Gastroesophageal sphincter (tissue), 3 donors: ENCODE measurements around the gene PKDCC.

Source experiments
- POLR2A ChIP-seq, 2 donors: fragments of 450-650 bp; IDR thresholded peaks; one replicate each; pipeline ENCODE4 v1.6.1; 2017; ENCODE audit warnings: antibody characterized with exemption in 2 of 2, mild to moderate bottlenecking in 2 of 2, moderate library complexity in 1 of 2
- TF ChIP-seq, protein P1 (sequence below), 4 experiments: fragments of 200-600 bp in 2 of 4; fragments of 450-650 bp in 2 of 4; sonication (generic) in 1 of 4; IDR thresholded peaks; one replicate each; pipeline ENCODE4 v1.5.1; 2017 to 2019; ENCODE audit warnings: antibody characterized with exemption in 4 of 4, mild to moderate bottlenecking in 2 of 4, moderate library complexity in 2 of 4

GRCh38 chr2:42079737-42080287 lies 32.0 kb downstream of the PKDCC start:
- TF ChIP-seq, protein P1, sequence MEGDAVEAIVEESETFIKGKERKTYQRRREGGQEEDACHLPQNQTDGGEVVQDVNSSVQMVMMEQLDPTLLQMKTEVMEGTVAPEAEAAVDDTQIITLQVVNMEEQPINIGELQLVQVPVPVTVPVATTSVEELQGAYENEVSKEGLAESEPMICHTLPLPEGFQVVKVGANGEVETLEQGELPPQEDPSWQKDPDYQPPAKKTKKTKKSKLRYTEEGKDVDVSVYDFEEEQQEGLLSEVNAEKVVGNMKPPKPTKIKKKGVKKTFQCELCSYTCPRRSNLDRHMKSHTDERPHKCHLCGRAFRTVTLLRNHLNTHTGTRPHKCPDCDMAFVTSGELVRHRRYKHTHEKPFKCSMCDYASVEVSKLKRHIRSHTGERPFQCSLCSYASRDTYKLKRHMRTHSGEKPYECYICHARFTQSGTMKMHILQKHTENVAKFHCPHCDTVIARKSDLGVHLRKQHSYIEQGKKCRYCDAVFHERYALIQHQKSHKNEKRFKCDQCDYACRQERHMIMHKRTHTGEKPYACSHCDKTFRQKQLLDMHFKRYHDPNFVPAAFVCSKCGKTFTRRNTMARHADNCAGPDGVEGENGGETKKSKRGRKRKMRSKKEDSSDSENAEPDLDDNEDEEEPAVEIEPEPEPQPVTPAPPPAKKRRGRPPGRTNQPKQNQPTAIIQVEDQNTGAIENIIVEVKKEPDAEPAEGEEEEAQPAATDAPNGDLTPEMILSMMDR (IDR thresholded peaks at IDR 0.05): no peak
- no peak for TF ChIP-seq POLR2A (IDR thresholded peaks at IDR 0.05)
